Parathyroid adenoma (tissue), 2 donors: Measurements from ENCODE around the gene SPO11.

Experiments
- H2AFZ ChIP-seq: fragments of 300-600 bp; sonication (generic); one replicate; pipeline ENCODE4 v1.7.0; 2017; ENCODE audit warnings: antibody characterized with exemption, mild to moderate bottlenecking
- H3K27ac ChIP-seq: fragments of 300-600 bp; sonication (generic); one replicate; pipeline ENCODE4 v1.7.0; 2017
- H3K27me3 ChIP-seq: fragments of 300-600 bp; sonication (generic); one replicate; pipeline ENCODE4 v1.7.0; 2017; ENCODE audit warnings: low read length; ENCODE audit not compliant: control insufficient read depth, insufficient read depth
- H3K36me3 ChIP-seq: fragments of 300-600 bp; sonication (generic); one replicate; pipeline ENCODE4 v1.7.0; 2017; ENCODE audit warnings: low read length; ENCODE audit not compliant: control insufficient read depth, insufficient read depth
- H3K4me1 ChIP-seq: fragments of 300-600 bp; sonication (generic); one replicate; pipeline ENCODE4 v1.7.0; 2017; ENCODE audit warnings: control low read depth
- H3K4me2 ChIP-seq: fragments of 300-600 bp; sonication (generic); one replicate; pipeline ENCODE4 v1.7.0; 2017; ENCODE audit warnings: low read length
- H3K4me3 ChIP-seq: fragments of 300-600 bp; sonication (generic); one replicate; pipeline ENCODE4 v1.7.0; 2017; ENCODE audit warnings: low read depth, low read length
- H3K79me2 ChIP-seq: fragments of 300-600 bp; sonication (generic); one replicate; pipeline ENCODE4 v1.7.0; 2017; ENCODE audit warnings: control low read depth
- H3K9ac ChIP-seq: fragments of 300-600 bp; sonication (generic); one replicate; pipeline ENCODE4 v1.7.0; 2017; ENCODE audit warnings: mild to moderate bottlenecking
- H3K9me3 ChIP-seq: fragments of 300-600 bp; sonication (generic); one replicate; pipeline ENCODE4 v1.7.0; 2017; ENCODE audit warnings: low read length; ENCODE audit not compliant: control insufficient read depth
- CTCF ChIP-seq: fragments of 300-600 bp; sonication (generic); IDR thresholded peaks from one replicate; pipeline ENCODE4 v1.7.0; 2017; ENCODE audit warnings: antibody characterized with exemption, mild to moderate bottlenecking
- donor health status: primary hyperparathyroidism.

Gene SPO11

GRCh38 chr20:57384486-57384885, 54.9 kb downstream of the SPO11 start:
- no peak overlapping the region for H3K9ac ChIP-seq
- H3K79me2 ChIP-seq = no peaks in the 10 kb centered on the region
- no peak overlapping the region for H3K4me2 ChIP-seq
- H3K27me3 ChIP-seq = no peaks in the 10 kb centered on the region
- H2AFZ ChIP-seq = no peak overlapping the region
- TF ChIP-seq CTCF = no peak
- H3K4me1 ChIP-seq = no peaks in the 10 kb centered on the region
- no peaks in the 10 kb centered on the region for H3K9me3 ChIP-seq
- no peaks in the 10 kb centered on the region for H3K36me3 ChIP-seq
- no peak overlapping the region for H3K4me3 ChIP-seq
- no peak overlapping the region for H3K27ac ChIP-seq

- no peak overlapping the region for H3K9ac ChIP-seq
- H3K27me3 ChIP-seq = no peaks in the 10 kb centered on the region
- H3K36me3 ChIP-seq = no peaks in the 10 kb centered on the region
- no peaks in the 10 kb centered on the region for H3K4me1 ChIP-seq
- H2AFZ ChIP-seq = no peak overlapping the region
- TF ChIP-seq CTCF = no peak
- no peaks in the 10 kb centered on the region for H3K9me3 ChIP-seq
- H3K27ac ChIP-seq = no peak overlapping the region
- no peaks in the 10 kb centered on the region for H3K79me2 ChIP-seq
- H3K4me3 ChIP-seq = no peak overlapping the region
- no peak overlapping the region for H3K4me2 ChIP-seq
Observed at GRCh38 chr20:57384953-57385761, 55.6 kb downstream of the SPO11 start.

GRCh38 chr20:57385940-57386339, 56.3 kb downstream of the SPO11 start:
- no peaks in the 10 kb centered on the region for H3K4me1 ChIP-seq

GRCh38 chr20:57386762-57387161, 57.2 kb downstream of the SPO11 start:
- no peaks in the 10 kb centered on the region for H3K9me3 ChIP-seq
- H3K79me2 ChIP-seq = no peaks in the 10 kb centered on the region
- no peaks in the 10 kb centered on the region for H3K36me3 ChIP-seq
- H3K4me3 ChIP-seq = no peak overlapping the region
- H3K27me3 ChIP-seq = no peaks in the 10 kb centered on the region
- H3K27ac ChIP-seq = no peak overlapping the region
- no peaks in the 10 kb centered on the region for H3K4me1 ChIP-seq
- H3K9ac ChIP-seq = no peak overlapping the region
- no peak overlapping the region for H2AFZ ChIP-seq
- H3K4me2 ChIP-seq = no peak overlapping the region
- no peak for TF ChIP-seq CTCF

More at GRCh38 chr20:57385940-57386339, 56.3 kb downstream of the SPO11 start:
- no peak overlapping the region for H3K4me3 ChIP-seq
- H3K79me2 ChIP-seq = no peaks in the 10 kb centered on the region
- H2AFZ ChIP-seq = no peak overlapping the region
- TF ChIP-seq CTCF = no peak
- no peaks in the 10 kb centered on the region for H3K36me3 ChIP-seq
- no peaks in the 10 kb centered on the region for H3K27me3 ChIP-seq
- H3K4me2 ChIP-seq = no peak overlapping the region
- no peaks in the 10 kb centered on the region for H3K9me3 ChIP-seq
- no peak overlapping the region for H3K27ac ChIP-seq
- no peak overlapping the region for H3K9ac ChIP-seq

- Histone ChIP-seq H3K27ac (no peak overlapping the region), H3K27me3 (no peaks in the 10 kb centered on the region), H3K79me2 (no peaks in the 10 kb centered on the region), H3K4me3 (no peak overlapping the region), H3K4me2 (no peak overlapping the region), H3K36me3 (no peaks in the 10 kb centered on the region), H3K9ac (no peak overlapping the region), H3K9me3 (no peaks in the 10 kb centered on the region), H3K4me1 (no peaks in the 10 kb centered on the region), H2AFZ (no peak overlapping the region)
- no peak for TF ChIP-seq CTCF
Observed at GRCh38 chr20:57387463-57387862, 57.9 kb downstream of the SPO11 start.
